H1 (cell line): ENCODE data around the gene MESD. TPM values are rescaled to one million over a fixed set of nuclear protein-coding genes. Genes with fewer than 3 reads are reported as not detected.

Experiments
- CTCF ChIA-PET: fragments of 300-600 bp; sonication (Branson Sonifier 250); formaldehyde crosslinking; loops from one replicate; lab custom pipeline; 2021; ENCODE audit not compliant: partially characterized antibody; lab: Charles Lee
- POLR2A ChIA-PET: fragments of 300-600 bp; sonication (Branson Sonifier 250); formaldehyde crosslinking; loops from one replicate; lab custom pipeline; 2021; ENCODE audit warnings: inconsistent platforms; ENCODE audit not compliant: partially characterized antibody; lab: Charles Lee
- DNase-seq, 2 experiments: peaks; one replicate each; pipeline versions ENCODE4 v3.0.0 to v3.0.0-alpha.2; 2010 to 2022; ENCODE audit warnings: low spot score in 2 of 2, low read depth in 1 of 2, mixed read lengths in 1 of 2
- FAIRE-seq: peaks from 2 replicates; lab custom pipeline; 2011; peaks lifted over from hg19 to GRCh38; lab: Jason Lieb, UNC
- H2AFZ ChIP-seq: 2 replicates; pipeline ENCODE4 v1.8.1; 2012; ENCODE audit warnings: low read length, inconsistent platforms
- H2AK5ac ChIP-seq: 2 replicates; pipeline ENCODE4 v1.6.1; 2013; ENCODE audit warnings: low read depth, low read length
- H2BK120ac ChIP-seq: replicated peaks from 2 replicates; pipeline ENCODE3; 2013; ENCODE audit warnings: low read depth, low read length, inconsistent platforms
- H2BK12ac ChIP-seq: 2 replicates; pipeline ENCODE4 v1.6.1; 2013; ENCODE audit warnings: low read depth, low read length
- H2BK15ac ChIP-seq: 2 replicates; pipeline ENCODE4 v1.6.1; 2013; ENCODE audit warnings: low read length
- H2BK20ac ChIP-seq: 2 replicates; pipeline ENCODE4 v1.6.1; 2013; ENCODE audit warnings: low read length
- H2BK5ac ChIP-seq: 2 replicates; pipeline ENCODE4 v1.6.1; 2013; ENCODE audit warnings: low read depth, low read length
- H3K14ac ChIP-seq: 2 replicates; pipeline ENCODE4 v1.6.1; 2013; ENCODE audit warnings: inconsistent platforms; ENCODE audit not compliant: insufficient read length
- H3K18ac ChIP-seq: 2 replicates; pipeline ENCODE4 v1.6.1; 2013; ENCODE audit warnings: low read length; ENCODE audit errors: extremely low read depth
- H3K23ac ChIP-seq: 2 replicates; pipeline ENCODE4 v1.6.1; 2013; ENCODE audit warnings: inconsistent platforms; ENCODE audit not compliant: insufficient read length
- H3K23me2 ChIP-seq: 2 replicates; pipeline ENCODE4 v1.6.1; 2013; ENCODE audit warnings: low read depth, low read length
- H3K27ac ChIP-seq: 2 replicates; pipeline ENCODE4 v1.6.1; 2011; ENCODE audit warnings: low read depth, low read length, inconsistent platforms
- H3K27me3 ChIP-seq, 4 experiments: replicated peaks in 1 of 4; 1 replicate in 1 of 4; 2 replicates in 3 of 4; pipeline versions ENCODE4 v1.6.1 to v1.8.1; 2011 to 2013; ENCODE audit warnings: low read length in 3 of 4, mild to moderate bottlenecking in 3 of 4, inconsistent platforms in 2 of 4, mixed read lengths in 2 of 4, moderate library complexity in 1 of 4; ENCODE audit not compliant: control insufficient read depth in 3 of 4, insufficient read depth in 3 of 4; ENCODE audit errors: extremely low read depth in 1 of 4
- H3K36me3 ChIP-seq, 4 experiments: 2 replicates each; pipeline versions ENCODE4 v1.6.1 to v1.8.1; 2011 to 2013; ENCODE audit warnings: mild to moderate bottlenecking in 4 of 4, low read length in 3 of 4, moderate library complexity in 2 of 4, control low read depth in 1 of 4, inconsistent platforms in 1 of 4; ENCODE audit not compliant: insufficient read depth in 4 of 4, control insufficient read depth in 2 of 4
- H3K4ac ChIP-seq: replicated peaks from 2 replicates; pipeline ENCODE3; 2013; ENCODE audit warnings: low read length, low read depth, mixed read lengths, inconsistent platforms; ENCODE audit not compliant: insufficient read length
- H3K4me1 ChIP-seq, 4 experiments: replicated peaks in 1 of 4; 1 replicate in 1 of 4; 2 replicates in 3 of 4; pipeline versions ENCODE4 v1.6.1 to v1.8.1; 2011 to 2013; ENCODE audit warnings: low read length in 3 of 4, inconsistent platforms in 2 of 4, mixed read lengths in 1 of 4; ENCODE audit not compliant: insufficient read depth in 4 of 4, control insufficient read depth in 3 of 4
- H3K4me2 ChIP-seq, 2 experiments: 2 replicates each; pipeline versions ENCODE4 v1.6.1 to v1.8.1; 2011 to 2013; ENCODE audit warnings: low read depth in 2 of 2, low read length in 2 of 2, control low read depth in 1 of 2, inconsistent platforms in 1 of 2, mild to moderate bottlenecking in 1 of 2; ENCODE audit not compliant: insufficient read depth in 1 of 2
- H3K4me3 ChIP-seq, 4 experiments: fragments of 200-600, 300-600 bp in 1 of 4; sonication (generic), shearing (Covaris generic), sonication (Bioruptor Twin) in 1 of 4; 2 replicates each; pipeline versions ENCODE4 v1.5.1 to v1.8.1; 2011 to 2016; ENCODE audit warnings: low read length in 4 of 4, low read depth in 3 of 4, control low read depth in 2 of 4, inconsistent platforms in 2 of 4, mild to moderate bottlenecking in 2 of 4, mixed read lengths in 1 of 4, moderate library complexity in 1 of 4; ENCODE audit not compliant: insufficient read depth in 2 of 4; ENCODE audit errors: extremely low read depth in 1 of 4
- H3K56ac ChIP-seq: replicated peaks from 2 replicates; pipeline ENCODE3; 2013; ENCODE audit warnings: low read depth, mild to moderate bottlenecking, mixed read lengths, low read length, inconsistent platforms; ENCODE audit not compliant: insufficient read length
- H3K79me1 ChIP-seq: 2 replicates; pipeline ENCODE4 v1.6.1; 2013; ENCODE audit warnings: low read depth, low read length, control low read depth
- H3K79me2 ChIP-seq, 2 experiments: 2 replicates each; pipeline versions ENCODE4 v1.6.1 to v1.8.1; 2012 to 2013; ENCODE audit warnings: low read length in 2 of 2, mild to moderate bottlenecking in 2 of 2, inconsistent platforms in 1 of 2; ENCODE audit not compliant: insufficient read depth in 2 of 2, control insufficient read depth in 1 of 2
- H3K9ac ChIP-seq, 4 experiments: replicated peaks in 1 of 4; 1 replicate in 1 of 4; 2 replicates in 3 of 4; pipeline versions ENCODE4 v1.6.1 to v1.8.1; 2011 to 2013; ENCODE audit warnings: low read depth in 3 of 4, low read length in 3 of 4, control low read depth in 2 of 4, mild to moderate bottlenecking in 2 of 4, moderate library complexity in 2 of 4, inconsistent platforms in 1 of 4; ENCODE audit errors: extremely low read depth in 1 of 4
- H3K9me3 ChIP-seq, 2 experiments: 2 replicates each; pipeline versions ENCODE4 v1.6.1 to v1.8.1; 2012 to 2013; ENCODE audit warnings: mild to moderate bottlenecking in 2 of 2, moderate library complexity in 2 of 2, control low read depth in 1 of 2, inconsistent platforms in 1 of 2, low read depth in 1 of 2, low read length in 1 of 2, mixed read lengths in 1 of 2; ENCODE audit not compliant: insufficient read depth in 2 of 2
- H4K20me1 ChIP-seq, 2 experiments: replicated peaks in 1 of 2; 2 replicates each; pipeline versions ENCODE3 to v1.8.1; 2011 to 2013; ENCODE audit warnings: inconsistent platforms in 2 of 2, low read length in 2 of 2, mild to moderate bottlenecking in 1 of 2; ENCODE audit not compliant: insufficient read depth in 2 of 2, control insufficient read depth in 1 of 2
- H4K5ac ChIP-seq: 2 replicates; pipeline ENCODE4 v1.6.1; 2013; ENCODE audit warnings: low read length, low read depth, mixed read lengths, inconsistent platforms; ENCODE audit not compliant: insufficient read length
- H4K8ac ChIP-seq: 2 replicates; pipeline ENCODE4 v1.8.0; 2013; ENCODE audit warnings: mild to moderate bottlenecking, moderate library complexity, low read length, inconsistent platforms; ENCODE audit not compliant: insufficient read depth; ENCODE audit errors: extremely low read depth
- H4K91ac ChIP-seq: replicated peaks from 2 replicates; pipeline ENCODE3; 2013; ENCODE audit warnings: low read length, mixed read lengths, inconsistent platforms; ENCODE audit not compliant: insufficient read length
- ASH2L ChIP-seq: fragments of 200-600, 300-600 bp; sonication (generic); IDR thresholded peaks from one replicate; pipeline ENCODE4 v1.7.1; 2017; ENCODE audit warnings: low read length
- ATF3 ChIP-seq: IDR thresholded peaks from 2 replicates; pipeline ENCODE4 v1.6.1; 2011; ENCODE audit warnings: low read depth, mild to moderate bottlenecking, low read length; ENCODE audit not compliant: insufficient read depth
- CBX5 ChIP-seq: fragments of 300-800, 300-1000 bp; sonication (generic); IDR thresholded peaks from 2 replicates; pipeline ENCODE4 v1.7.1; 2016; ENCODE audit warnings: antibody characterized with exemption, low read length, low read depth
- EP300 ChIP-seq, 2 experiments: IDR thresholded peaks; 1 replicate in 1 of 2; 2 replicates in 1 of 2; pipeline ENCODE4 v1.6.1; 2011 to 2012; ENCODE audit warnings: low read depth in 2 of 2, low read length in 2 of 2, mild to moderate bottlenecking in 2 of 2, borderline replicate concordance in 1 of 2, inconsistent platforms in 1 of 2, moderate library complexity in 1 of 2
- GABPA ChIP-seq: IDR thresholded peaks from 2 replicates; pipeline ENCODE4 v1.6.1; 2011; ENCODE audit warnings: mild to moderate bottlenecking, low read length, moderate library complexity, borderline replicate concordance; ENCODE audit not compliant: insufficient read depth
- GTF2F1 ChIP-seq: IDR thresholded peaks from 2 replicates; pipeline ENCODE4 v1.6.1; 2012; ENCODE audit warnings: low read depth, low read length, improper control_type of control experiment, borderline replicate concordance
- JUND ChIP-seq: IDR thresholded peaks from 2 replicates; pipeline ENCODE4 v1.6.1; 2011; ENCODE audit warnings: mild to moderate bottlenecking, improper control_type of control experiment, low read length
- POLR2AphosphoS5 ChIP-seq: IDR thresholded peaks from 2 replicates; pipeline ENCODE4 v1.6.1; 2011; ENCODE audit warnings: low read depth, low read length
- WGBS, 2 experiments: shearing (Covaris generic) in 1 of 2; methylation state at CpG; one replicate each; pipeline versions ENCODE4 v1.1.6 to v1.1.7; 2013 to 2015; ENCODE audit warnings: low lambda C conversion rate in 2 of 2, mixed read lengths in 2 of 2, inconsistent platforms in 1 of 2, low coverage in 1 of 2, missing lambda C conversion rate in 1 of 2; ENCODE audit not compliant: insufficient replicate concordance in 2 of 2, insufficient coverage in 1 of 2, insufficient read length in 1 of 2; ENCODE audit errors: extremely low coverage in 1 of 2, missing lambda C conversion rate in 1 of 2; 5-methylcytosine and 5-hydroxymethylcytosine counted together
- polyA plus RNA-seq, 7 experiments: library from polyadenylated mRNA; depleted of rRNA in 3 of 7; stranded (reverse) in 5 of 7; unstranded in 2 of 7; fragments of >200 nt in 5 of 7; fragments of 200-250 nt in 2 of 7; gene quantifications; 1 replicate in 5 of 7; 2 replicates in 1 of 7; 4 replicates in 1 of 7; pipeline versions ENCODE4 v1.2.1 to v1.2.3, GENCODE V29; 2011 to 2013; ENCODE audit warnings: missing spikeins in 2 of 7, mixed read lengths in 2 of 7
- total RNA-seq: library from RNA; stranded (reverse); fragmentation: NEBNext Ultra II Directional; extraction: Animal tissue kit (Norgen Biotek cat#: 25700); gene quantifications from 2 replicates; pipeline ENCODE4 v1.2.1, GENCODE V29; 2021

MESD gene
- total and polyA plus RNA-seq, 2 of the 8 experiments (the other 6 are each of a cell fraction or from before 2014, with no cell fraction given) = 11.0 to 28.3 TPM

GRCh38 chr15:80957976-80958375 lies 31.6 kb downstream of the MESD start:
- no peak overlapping the region for H3K56ac ChIP-seq
- ChIA-PET CTCF (interaction anchor here (0.7 to 9.0 kb wide), 5 partner anchors 12 to 223 kb away, joined by 3 to 71 read pairs (median 4); no protein-coding TSS in a partner anchor), POLR2A (interaction anchor here (0.6 to 0.9 kb wide), 2 partner anchors 10 to 195 kb away, joined by 3 to 5 read pairs; no protein-coding TSS in a partner anchor)
- H3K9ac ChIP-seq = no peak overlapping the region
- H4K8ac ChIP-seq = no peak overlapping the region
- no peak overlapping the region for H3K14ac ChIP-seq
- H3K4me1 ChIP-seq = peaks cover 0 to 16% (median 7%) of the 10 kb centered on the region in 4 experiments; a peak in 5 of 7 replicates
- no peak overlapping the region for H3K4ac ChIP-seq
- no peaks in the 10 kb centered on the region for H3K79me2 ChIP-seq
- no peak overlapping the region for H2AK5ac ChIP-seq
- peaks cover 7% of the 10 kb centered on the region for H3K79me1 ChIP-seq
- peaks cover 0 to 1% of the 10 kb centered on the region in 2 experiments for H4K20me1 ChIP-seq
- H3K36me3 ChIP-seq = peaks cover 0 to 5% (median 0%) of the 10 kb centered on the region in 4 experiments; a peak in 1 of 8 replicates
- no peak overlapping the region for H4K5ac ChIP-seq
- H3K18ac ChIP-seq = no peak overlapping the region
- DNase-seq (no peak), FAIRE-seq (no peak)
- H3K4me2 ChIP-seq = no peak overlapping the region
- TF ChIP-seq POLR2AphosphoS5 (no peak), CBX5 (no peak), JUND (no peak), ASH2L (no peak), ATF3 (no peak), EP300 (IDR thresholded peaks at IDR 0.05; ENCODE audit: borderline replicate concordance in 1 of 2, low read depth in 2 of 2, low read length in 2 of 2) (no peak), GABPA (no peak), GTF2F1 (no peak)
- H3K4me3 ChIP-seq = no peak overlapping the region
- no peaks in the 10 kb centered on the region for H3K27me3 ChIP-seq
- H2BK120ac ChIP-seq = no peak overlapping the region
- no peak overlapping the region for H2BK15ac ChIP-seq
- no peak overlapping the region for H2BK5ac ChIP-seq
- no peak overlapping the region for H2BK20ac ChIP-seq
- no peaks in the 10 kb centered on the region for H3K9me3 ChIP-seq
- H3K27ac ChIP-seq = no peak overlapping the region
- H2BK12ac ChIP-seq = no peak overlapping the region
- no peak overlapping the region for H2AFZ ChIP-seq
- H4K91ac ChIP-seq = no peak overlapping the region
- no peak overlapping the region for H3K23ac ChIP-seq
- H3K23me2 ChIP-seq = no peaks in the 10 kb centered on the region
- WGBS, 2 experiments = 92% methylated on average over 2 of the region's 2 CpGs; no CpG with 5 or more reads in 1 of the 2 experiments
